Breast epithelium (tissue), 3 donors: ENCODE results near the gene P2RX3.

Source experiments
- CTCF ChIP-seq, 3 donors: fragments of 450-650 bp; IDR thresholded peaks; one replicate each; pipeline ENCODE4 v1.5.1; 2016 to 2017; ENCODE audit warnings: antibody characterized with exemption in 3 of 3, mild to moderate bottlenecking in 3 of 3, moderate library complexity in 3 of 3
- POLR2A ChIP-seq: fragments of 450-650 bp; IDR thresholded peaks from one replicate; pipeline ENCODE4 v1.6.1; 2016; ENCODE audit warnings: antibody characterized with exemption, mild to moderate bottlenecking, moderate library complexity
- POLR2AphosphoS5 ChIP-seq, 3 donors: sonication (generic); formaldehyde crosslinking; IDR thresholded peaks; one replicate each; pipeline ENCODE4 v1.6.1; 2017; ENCODE audit warnings: antibody characterized with exemption in 3 of 3

GRCh38 chr11:57368845-57369232 is 30.7 kb downstream of the P2RX3 start:
- TF ChIP-seq CTCF (IDR thresholded peaks at IDR 0.05) (no peak), POLR2AphosphoS5 (IDR thresholded peaks at IDR 0.05) (no peak), POLR2A (no peak)
